Measurements from ENCODE around the gene CNTD1.

Gene CNTD1

DNA sequence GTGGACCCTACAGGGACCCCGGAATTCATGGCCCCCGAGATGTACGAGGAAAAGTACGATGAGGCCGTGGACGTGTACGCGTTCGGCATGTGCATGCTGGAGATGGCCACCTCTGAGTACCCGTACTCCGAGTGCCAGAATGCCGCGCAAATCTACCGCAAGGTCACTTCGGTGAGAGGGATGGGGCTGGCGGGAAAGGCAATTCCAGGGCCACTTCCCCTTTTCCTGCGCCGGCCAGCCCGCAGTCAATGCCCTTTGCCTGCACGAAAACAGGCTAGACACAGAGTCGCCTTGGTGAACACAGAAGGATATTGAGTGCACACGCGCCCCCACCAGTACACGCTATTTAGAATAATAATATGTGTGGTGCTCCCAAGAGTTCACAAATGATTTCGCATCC, 14.3 kb upstream of the CNTD1 start:
- Histone ChIP-seq H3K79me2 (ENCODE audit: insufficient read depth, low read length) (no peaks in the 10 kb centered on the region), H2AFZ (ENCODE audit: low read depth, low read length) (no peak overlapping the region), H3K27ac (ENCODE audit: low read length) (no peak overlapping the region), H3K4me3 (ENCODE audit: low read depth in 1 of 2, low read length in 2 of 2) (no peak overlapping the region), H3K27me3 (ENCODE audit: insufficient read depth, low read length, poor library complexity) (no peaks in the 10 kb centered on the region), H4K20me1 (ENCODE audit: insufficient read depth, low read length) (no peaks in the 10 kb centered on the region), H3K4me2 (ENCODE audit: insufficient read depth, low read length) (no peak overlapping the region), H3K9me3 (ENCODE audit: insufficient read depth, low read length, severe bottlenecking) (no peaks in the 10 kb centered on the region), H3K9ac (ENCODE audit: low read depth, low read length) (no peak overlapping the region), H3K36me3 (ENCODE audit: insufficient read depth, low read length) (peaks cover 12% of the 10 kb centered on the region), H3K4me1 (ENCODE audit: insufficient read depth, low read length) (no peaks in the 10 kb centered on the region)
- ATAC-seq (ENCODE audit: insufficient read depth, low read depth) (no peak), DNase-seq (no peak)
- no peak for TF ChIP-seq EZH2 (IDR thresholded peaks at IDR 0.05; ENCODE audit: borderline replicate concordance, low read depth, low read length, severe bottlenecking)
- no peak for TF ChIP-seq CTCF (IDR thresholded peaks at IDR 0.05; ENCODE audit: borderline replicate concordance, extremely low read depth, low read length, poor library complexity, severe bottlenecking)

- H4K20me1 ChIP-seq (ENCODE audit: insufficient read depth, low read length) = no peaks in the 10 kb centered on the region
- no peak overlapping the region for H2AFZ ChIP-seq (ENCODE audit: low read depth, low read length)
- H3K36me3 ChIP-seq (ENCODE audit: insufficient read depth, low read length) = peaks cover 7% of the 10 kb centered on the region; the same call in 1 of the 2 replicates
- no peak overlapping the region for H3K27ac ChIP-seq (ENCODE audit: low read length)
- H3K4me3 ChIP-seq (ENCODE audit: low read depth in 1 of 2, low read length in 2 of 2) = no peak overlapping the region
- H3K79me2 ChIP-seq (ENCODE audit: insufficient read depth, low read length) = no peaks in the 10 kb centered on the region
- DNase-seq = no peak
- no peaks in the 10 kb centered on the region for H3K4me1 ChIP-seq (ENCODE audit: insufficient read depth, low read length)
- no peak overlapping the region for H3K9ac ChIP-seq (ENCODE audit: low read depth, low read length)
- no peak overlapping the region for H3K4me2 ChIP-seq (ENCODE audit: insufficient read depth, low read length)
- no peaks in the 10 kb centered on the region for H3K9me3 ChIP-seq (ENCODE audit: insufficient read depth, low read length, severe bottlenecking)
- ATAC-seq (ENCODE audit: insufficient read depth, low read depth) = no peak
- H3K27me3 ChIP-seq (ENCODE audit: insufficient read depth, low read length, poor library complexity) = no peaks in the 10 kb centered on the region
- TF ChIP-seq CTCF (IDR thresholded peaks at IDR 0.05; ENCODE audit: borderline replicate concordance, extremely low read depth, low read length, poor library complexity, severe bottlenecking) = no peak
- no peak for TF ChIP-seq EZH2 (IDR thresholded peaks at IDR 0.05; ENCODE audit: borderline replicate concordance, low read depth, low read length, severe bottlenecking)
Observed at GRCh38 chr17:42784811-42785592, 13.7 kb upstream of the CNTD1 start.

- H3K9me3 ChIP-seq (ENCODE audit: insufficient read depth, low read length, severe bottlenecking) = no peaks in the 10 kb centered on the region
- H3K4me1 ChIP-seq (ENCODE audit: insufficient read depth, low read length) = no peaks in the 10 kb centered on the region
- no peak for DNase-seq
- ATAC-seq (ENCODE audit: insufficient read depth, low read depth) = no peak
- H3K9ac ChIP-seq (ENCODE audit: low read depth, low read length) = no peak overlapping the region
- no peak overlapping the region for H3K27ac ChIP-seq (ENCODE audit: low read length)
- no peaks in the 10 kb centered on the region for H4K20me1 ChIP-seq (ENCODE audit: insufficient read depth, low read length)
- H3K4me2 ChIP-seq (ENCODE audit: insufficient read depth, low read length) = no peak overlapping the region
- H3K36me3 ChIP-seq (ENCODE audit: insufficient read depth, low read length) = no peaks in the 10 kb centered on the region
- no peak overlapping the region for H2AFZ ChIP-seq (ENCODE audit: low read depth, low read length)
- H3K4me3 ChIP-seq (ENCODE audit: low read depth in 1 of 2, low read length in 2 of 2) = no peak overlapping the region
- TF ChIP-seq EZH2 (IDR thresholded peaks at IDR 0.05; ENCODE audit: borderline replicate concordance, low read depth, low read length, severe bottlenecking) = no peak
- no peak for TF ChIP-seq CTCF (IDR thresholded peaks at IDR 0.05; ENCODE audit: borderline replicate concordance, extremely low read depth, low read length, poor library complexity, severe bottlenecking)
- H3K27me3 ChIP-seq (ENCODE audit: insufficient read depth, low read length, poor library complexity) = no peaks in the 10 kb centered on the region
- H3K79me2 ChIP-seq (ENCODE audit: insufficient read depth, low read length) = no peaks in the 10 kb centered on the region
Observed at GRCh38 chr17:42787266-42787665, 11.4 kb upstream of the CNTD1 start.
